HG03196 (cell line): ENCODE results near the gene MSH5.
"Not testable (repeated sequence)": the region's sequence is repeated elsewhere in the genome, so short reads cannot be mapped to it uniquely, and the experiment has no call there.

Source experiments
- ATAC-seq: cut with Tn5 transposase; IDR thresholded peaks from one replicate; pipeline ENCODE4 v1.9.1; 2021; ENCODE audit not compliant: unreplicated experiment

MSH5 gene

GRCh38 chr6:31776989-31777666 is 37.3 kb downstream of the MSH5 start, which contains the start of gene VWA7:
Gene VWA7 (minus strand): TSS chr6:31777328. CDS start chr6:31776779, 549 bp downstream.
- peak; percentile 55 for ATAC-seq

DNA sequence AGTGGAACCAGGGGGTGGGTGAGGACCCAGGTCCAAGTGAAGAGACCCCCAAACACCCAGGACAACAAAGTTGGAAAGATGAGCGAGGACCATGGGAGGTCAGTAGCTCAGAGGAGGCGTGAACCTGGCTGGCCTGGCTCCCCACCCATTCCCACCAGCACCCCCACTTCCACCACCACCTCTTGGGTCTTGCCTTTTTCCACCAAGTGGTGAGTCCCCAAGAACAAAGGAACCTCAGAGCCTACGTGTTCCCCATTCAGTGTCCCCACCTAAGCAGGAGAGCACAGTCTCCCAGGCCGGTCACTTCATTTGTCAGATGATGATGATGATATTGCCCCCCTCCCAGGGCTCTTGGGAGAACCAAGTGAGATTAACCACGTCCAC is 37.9 kb downstream of the MSH5 start:
- no peak for ATAC-seq

DNA sequence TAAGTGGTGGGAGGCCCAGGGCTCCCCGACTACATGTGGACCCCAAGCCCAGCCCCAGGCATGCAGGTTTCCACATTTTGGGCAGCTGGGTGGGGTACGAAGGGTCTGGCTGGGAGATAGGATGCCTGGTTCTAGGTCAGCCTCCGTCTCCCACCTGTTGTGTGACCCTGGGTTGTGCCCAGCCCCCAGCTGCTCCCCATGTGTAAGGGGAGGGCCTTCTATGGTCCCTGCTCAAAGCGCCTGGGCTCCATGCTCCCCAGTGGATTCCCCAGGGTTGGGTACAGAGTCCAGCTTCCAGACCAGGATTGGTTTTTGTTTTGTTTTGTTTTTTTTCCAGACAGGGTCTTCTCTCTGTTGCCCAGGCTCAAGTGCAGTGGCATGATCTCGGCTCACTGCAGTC is 38.4 kb downstream of the MSH5 start:
- ATAC-seq, result no peak

DNA sequence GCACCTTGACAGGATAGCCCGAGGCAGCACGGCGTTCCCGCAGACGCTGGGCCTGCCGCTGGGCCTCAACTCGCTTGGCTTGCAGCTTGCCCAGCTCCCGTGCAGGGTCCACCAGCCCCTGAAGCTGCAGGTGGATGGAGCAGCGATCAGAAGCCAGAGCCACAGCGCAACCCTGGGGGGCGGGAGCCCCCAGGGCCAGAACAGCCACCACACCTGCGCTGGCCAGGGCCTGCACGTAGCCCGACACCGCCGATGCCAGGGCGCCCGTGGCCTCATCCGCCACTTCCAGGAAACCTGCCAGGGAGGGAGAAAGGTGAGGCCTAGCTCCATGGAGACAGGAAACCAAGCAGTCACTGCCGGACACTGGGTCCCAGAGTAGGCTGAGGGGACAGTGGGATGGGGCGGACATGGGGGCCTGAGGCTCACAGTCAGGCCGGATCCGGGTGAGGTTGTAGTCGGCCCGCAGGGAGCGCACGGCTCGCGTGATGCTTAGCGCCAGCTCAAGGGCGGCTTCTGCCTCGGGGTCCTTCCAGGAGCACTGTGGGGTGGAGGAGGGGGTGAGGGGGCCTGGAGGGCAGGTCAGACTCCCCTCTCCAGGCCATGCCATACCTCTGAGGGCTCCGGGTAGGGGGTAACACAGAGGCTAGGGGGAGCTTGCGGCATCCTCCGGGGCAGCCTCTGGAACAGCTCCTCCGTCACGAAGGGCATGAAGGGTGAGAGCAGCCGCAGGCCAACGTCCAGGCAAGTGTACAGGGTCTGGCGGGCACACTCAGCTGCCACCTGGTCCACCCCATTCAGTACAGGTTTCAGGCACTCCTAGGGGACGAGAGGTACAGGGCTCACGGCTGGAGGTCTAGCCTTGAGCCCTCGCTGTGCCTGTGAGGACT is 39.4 kb downstream of the MSH5 start:
- no peak for ATAC-seq

GRCh38 chr6:31779908-31780307 is 40.1 kb downstream of the MSH5 start:
- no peak for ATAC-seq

DNA sequence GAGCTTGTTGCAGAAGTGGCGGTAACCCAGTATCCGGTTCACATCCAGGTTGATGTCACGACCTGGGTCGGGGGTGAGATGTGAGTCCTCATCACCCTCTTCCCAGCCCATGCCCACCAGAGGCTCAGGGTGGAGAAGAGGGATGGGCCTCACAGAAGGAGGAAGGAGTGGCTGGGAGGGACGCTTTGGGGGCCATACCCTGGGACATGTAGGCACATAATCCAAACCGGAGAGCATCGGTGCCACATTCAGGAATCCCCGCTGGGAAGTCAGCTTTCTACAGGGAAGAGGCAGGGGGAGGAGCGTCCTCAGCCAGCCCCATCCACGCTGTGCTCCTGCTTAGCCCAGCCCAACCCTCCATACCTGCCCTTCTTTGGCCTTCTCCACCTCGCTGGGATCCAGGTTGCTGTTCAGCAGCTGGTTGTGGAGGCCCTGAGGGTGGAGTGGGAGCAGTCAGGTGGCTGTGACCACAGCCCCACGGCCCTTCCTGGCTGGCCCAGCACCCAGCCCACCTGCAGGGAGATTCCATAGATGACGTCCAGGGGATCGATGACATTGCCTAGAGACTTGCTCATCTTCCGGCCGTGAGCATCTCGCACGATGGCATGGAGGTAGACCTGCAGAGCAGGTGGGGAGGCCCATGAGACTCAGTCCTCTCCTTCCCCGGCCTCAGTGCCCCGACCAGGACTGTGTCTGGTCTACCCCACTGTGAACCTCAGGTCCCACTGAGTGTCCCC is 40.9 kb downstream of the MSH5 start:
- ATAC-seq, result no peak

- ATAC-seq, result no peak
These were observed 41.7 kb downstream of the MSH5 start for GRCh38 chr6:31781244-31782125.

- no peak for ATAC-seq
These were observed 42.5 kb downstream of the MSH5 start for GRCh38 chr6:31782126-31782855.

DNA sequence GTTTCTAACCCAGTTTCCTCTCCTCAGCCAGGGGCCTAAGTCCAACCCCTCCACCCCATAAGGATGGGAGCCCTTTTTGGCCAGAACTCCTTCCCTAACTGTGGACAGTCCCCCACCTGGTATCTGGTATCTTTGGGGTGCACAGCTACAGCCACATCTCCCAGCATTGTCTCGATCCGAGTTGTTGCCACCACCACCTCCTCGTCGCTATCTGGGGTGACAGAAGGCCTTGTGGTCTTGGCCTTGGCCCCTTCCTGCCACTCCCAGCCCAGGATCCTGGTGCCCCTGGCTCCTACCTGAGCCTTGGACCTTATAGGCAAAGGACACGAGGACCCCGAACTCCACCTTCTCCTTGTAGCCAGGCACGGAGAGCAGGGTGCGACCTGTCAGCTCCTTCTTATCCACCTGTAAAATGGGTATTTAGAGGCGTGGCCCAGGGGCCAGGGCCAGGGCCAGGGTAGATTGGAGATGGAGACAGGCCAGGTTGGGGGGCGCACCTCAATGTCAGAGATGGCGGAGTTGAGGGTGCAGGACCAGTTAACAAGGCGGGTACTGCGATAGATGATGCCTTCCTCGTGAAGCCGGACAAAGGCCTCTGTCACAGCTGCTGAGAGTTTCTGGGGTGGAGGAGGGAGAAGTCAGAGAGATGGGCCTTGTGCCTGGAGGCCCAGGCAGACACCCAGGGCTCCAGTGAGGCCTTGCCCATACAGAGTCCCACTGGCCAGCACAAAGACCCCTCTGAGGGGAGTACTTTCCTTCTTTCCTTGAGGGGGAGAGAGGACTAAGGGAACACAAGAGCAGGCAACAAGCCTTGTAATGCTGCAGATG is 44.5 kb downstream of the MSH5 start:
- ATAC-seq, result no peak

GRCh38 chr6:31785475-31785874 is 45.7 kb downstream of the MSH5 start:
- ATAC-seq, result no peak

DNA sequence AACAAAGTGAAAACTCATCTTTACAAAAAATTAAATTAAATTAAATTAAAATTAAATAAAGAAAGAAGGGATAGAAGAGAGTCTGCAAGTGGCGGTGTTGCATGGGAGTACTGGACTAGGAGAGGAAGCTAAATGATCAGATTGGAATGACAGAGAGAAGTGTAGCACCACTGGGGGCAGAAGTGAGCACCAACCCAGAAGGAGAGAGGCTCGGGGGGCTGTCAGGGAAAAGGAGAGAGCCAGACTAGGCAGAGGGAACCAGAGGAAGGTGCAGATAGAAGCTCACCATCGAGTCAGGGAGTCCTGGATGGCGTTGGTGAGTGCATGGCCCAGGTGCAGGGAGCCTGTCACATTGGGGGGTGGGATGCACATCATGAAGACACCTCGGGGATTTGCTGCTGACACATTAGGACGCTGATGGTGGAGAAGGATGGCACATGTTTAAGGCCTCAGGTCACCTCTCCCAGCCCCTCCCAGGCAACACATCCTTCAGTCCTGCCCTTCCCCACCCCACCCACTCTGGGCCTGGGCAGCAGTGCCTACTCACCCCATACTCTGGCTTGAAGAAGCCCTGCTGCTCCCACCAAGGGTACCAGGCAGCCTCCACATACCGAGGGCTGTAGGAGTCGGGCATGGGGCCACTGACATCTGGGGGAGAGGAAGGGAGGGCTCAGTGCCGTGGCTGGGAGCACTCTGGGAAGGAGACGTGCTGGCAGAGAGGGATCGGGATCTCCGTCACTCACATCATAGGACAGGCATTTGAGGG is 51.7 kb downstream of the MSH5 start:
- ATAC-seq, result no peak

- no peak for ATAC-seq
These were observed 52.2 kb downstream of the MSH5 start for GRCh38 chr6:31792090-31792374.

- no peak for ATAC-seq
These were observed 53.0 kb downstream of the MSH5 start for GRCh38 chr6:31792761-31793171.

DNA sequence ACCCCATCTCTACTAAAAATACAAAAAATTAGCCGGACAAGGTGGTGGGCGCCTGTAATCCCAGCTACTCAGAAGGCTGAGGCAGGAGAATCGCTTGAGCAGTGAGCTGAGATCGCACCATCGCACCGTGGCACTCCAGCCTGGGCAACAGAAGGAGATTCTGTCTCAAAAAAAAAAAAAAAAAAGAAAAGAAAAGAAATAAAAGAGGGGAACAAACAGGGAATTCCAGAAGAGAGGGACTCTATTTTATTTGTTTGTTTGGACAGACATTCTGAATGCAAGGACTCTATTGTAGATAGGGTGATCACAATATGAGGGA is 54.1 kb downstream of the MSH5 start:
- ATAC-seq, result not testable (repeated sequence)

DNA sequence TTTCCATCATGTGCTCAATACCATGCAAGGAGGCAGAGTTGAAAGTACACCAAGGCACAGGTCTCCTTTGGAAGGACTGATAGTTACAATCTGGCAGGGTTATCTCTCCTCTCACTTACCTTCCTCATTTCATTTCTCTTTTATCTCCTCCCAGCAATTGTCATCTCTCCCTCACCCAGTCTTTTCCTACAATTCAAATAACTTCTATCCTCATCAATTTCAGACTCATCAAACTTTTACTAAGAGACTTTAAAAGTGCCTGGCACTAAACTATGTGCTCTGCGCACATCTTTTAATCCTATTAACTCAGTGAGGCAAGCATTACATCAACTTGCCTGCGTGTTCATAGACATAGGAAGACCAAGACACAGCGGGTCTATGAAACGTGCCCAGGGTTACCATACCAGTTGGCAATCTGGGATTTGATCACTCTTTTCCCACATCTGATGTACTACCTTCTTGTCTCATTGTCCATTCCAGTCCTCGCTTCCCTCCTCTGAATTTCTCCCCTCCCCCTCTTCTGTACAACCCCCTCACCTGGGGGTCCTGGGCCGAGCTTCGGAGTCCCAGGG is 54.6 kb downstream of the MSH5 start:
- ATAC-seq, result no peak

DNA sequence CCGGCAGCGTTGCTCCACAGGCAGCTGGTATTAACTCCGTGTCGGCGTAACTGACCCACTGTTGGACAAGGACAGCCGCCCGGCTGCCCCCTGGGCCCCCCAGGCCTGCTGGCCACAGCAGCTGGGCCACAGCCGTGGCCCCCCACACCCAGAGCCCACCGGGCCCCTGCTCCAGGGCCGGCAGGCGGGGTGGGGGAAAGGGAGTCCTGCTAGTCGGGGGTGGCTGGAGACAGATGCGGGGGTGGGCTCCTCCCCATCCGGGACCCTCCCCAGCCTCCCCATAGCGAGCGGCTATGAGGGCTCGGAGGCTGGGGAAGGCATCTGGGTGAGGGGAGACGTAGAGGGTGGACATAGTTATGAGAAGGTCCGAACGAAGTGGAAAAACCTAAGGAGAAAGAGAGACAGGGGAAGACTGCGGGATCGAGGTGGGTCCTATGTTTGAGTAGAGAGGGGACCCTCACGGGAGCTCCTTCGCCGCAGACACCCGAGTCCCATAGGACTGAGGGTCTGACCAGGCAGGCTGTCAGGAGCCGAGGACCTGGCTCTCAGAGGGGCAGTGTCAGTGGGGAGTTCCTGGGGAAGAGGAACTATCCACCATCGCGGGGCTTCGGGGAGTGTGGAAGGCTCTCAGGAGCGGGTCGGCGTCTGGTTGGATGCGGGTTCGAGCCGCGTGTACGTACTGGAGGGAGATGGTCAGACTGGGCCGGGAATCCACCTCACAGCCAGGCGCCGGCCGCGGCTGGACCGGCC is 55.2 kb downstream of the MSH5 start:
- peak; percentile 4 for ATAC-seq

DNA sequence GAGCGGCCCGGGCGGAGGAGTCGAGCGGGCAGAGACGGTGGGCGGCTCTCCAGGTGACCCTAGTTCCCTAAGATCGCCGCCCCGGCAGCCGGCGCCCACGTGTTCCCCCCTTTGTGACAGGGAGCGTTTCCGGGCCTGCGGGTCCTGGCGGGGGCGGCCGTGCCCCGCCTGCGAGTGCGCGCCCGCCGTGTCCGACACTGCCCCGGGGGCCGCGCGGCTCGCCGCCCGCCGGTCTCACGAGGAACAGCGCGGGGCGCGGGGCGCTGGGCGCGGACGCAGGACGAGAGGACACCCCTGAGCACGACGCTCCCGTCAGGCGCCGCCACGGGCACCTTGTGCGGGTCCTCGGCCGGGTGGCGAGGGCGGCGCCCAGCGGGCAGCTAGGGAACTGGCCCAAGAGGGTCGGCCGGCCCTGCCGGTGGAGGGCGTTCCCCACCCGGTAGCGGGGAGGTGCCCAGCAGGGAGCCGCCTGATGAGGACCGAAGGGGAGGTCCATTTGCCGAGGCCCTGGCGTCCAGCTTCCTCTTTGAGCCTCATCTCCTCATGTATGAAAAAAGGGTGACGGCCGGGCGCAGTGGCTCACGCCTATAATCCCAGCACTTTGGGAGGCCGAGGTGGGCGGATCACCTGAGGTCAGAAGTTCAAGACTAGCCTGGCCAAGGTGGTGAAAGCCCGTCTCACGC is 56.0 kb downstream of the MSH5 start, which contains the start of gene VARS1:
VARS1 (minus strand) TSS at position 137 of the 683 bp plus-strand sequence. CDS start 535 bp downstream, outside the sequence.
- peak; percentile 82 for ATAC-seq
